IMR-90 (cell line): Measurements from ENCODE around the gene CCR9. TPM values are rescaled to one million over a fixed set of nuclear protein-coding genes. Genes with fewer than 3 reads are reported as not detected.

Experiments used
- ATAC-seq: fragments of 200-7000 bp; cut with Tn5 transposase; 2 replicates; pipeline ENCODE4 v1.9.1; 2020; ENCODE audit warnings: low read depth, mild to moderate bottlenecking, moderate library complexity
- BruUV-seq: library from RNA; stranded (reverse); fragments of 400-500 nt; replicated peaks from 2 replicates; lab custom pipeline; 2021; lab: Mats Ljungman, UMichigan
- CTCF ChIA-PET: fragments of 300-600 bp; formaldehyde crosslinking; extraction: SDS; loops from one replicate; lab custom pipeline; 2021; ENCODE audit warnings: antibody characterized with exemption; lab: Yijun Ruan, JAX
- POLR2A ChIA-PET: fragments of 300-600 bp; sonication (Branson Sonifier 250); formaldehyde crosslinking; loops from one replicate; lab custom pipeline; 2022; ENCODE audit warnings: antibody characterized with exemption; ENCODE audit not compliant: unreplicated experiment; lab: Charles Lee
- DNase-seq: peaks from one replicate; pipeline ENCODE4 v3.0.0; 2013
- H2AFZ ChIP-seq: replicated peaks from 2 replicates; pipeline ENCODE3; 2013; ENCODE audit warnings: low read length, mild to moderate bottlenecking; ENCODE audit not compliant: poor library complexity
- H2AK5ac ChIP-seq: 2 replicates; pipeline ENCODE4 v1.6.1; 2013; ENCODE audit warnings: low read depth, low read length, inconsistent platforms
- H2AK9ac ChIP-seq: replicated peaks from 2 replicates; pipeline ENCODE3; 2013; ENCODE audit warnings: mild to moderate bottlenecking, low read depth, low read length, moderate library complexity; ENCODE audit not compliant: poor library complexity
- H2BK120ac ChIP-seq: 2 replicates; pipeline ENCODE4 v1.6.1; 2013; ENCODE audit warnings: low read depth, low read length, inconsistent platforms
- H2BK15ac ChIP-seq: 3 replicates; pipeline ENCODE4 v1.6.1; 2013; ENCODE audit warnings: low read depth, low read length, inconsistent platforms
- H2BK20ac ChIP-seq: 2 replicates; pipeline ENCODE4 v1.6.1; 2013; ENCODE audit warnings: low read depth, mild to moderate bottlenecking, inconsistent platforms, low read length, moderate library complexity
- H2BK5ac ChIP-seq: 2 replicates; pipeline ENCODE4 v1.6.1; 2013; ENCODE audit warnings: mild to moderate bottlenecking, low read depth, low read length, inconsistent platforms; ENCODE audit not compliant: poor library complexity, severe bottlenecking
- H3K14ac ChIP-seq: replicated peaks from 2 replicates; pipeline ENCODE4 v1.6.1; 2013; ENCODE audit warnings: low read depth, low read length, inconsistent platforms
- H3K18ac ChIP-seq: 2 replicates; pipeline ENCODE4 v1.6.1; 2013; ENCODE audit warnings: low read depth, low read length, control low read depth
- H3K23ac ChIP-seq: 2 replicates; pipeline ENCODE4 v1.6.1; 2013; ENCODE audit warnings: low read depth, low read length, inconsistent platforms
- H3K27ac ChIP-seq: 2 replicates; pipeline ENCODE4 v1.5.1; 2013; ENCODE audit warnings: mild to moderate bottlenecking, control low read depth, low read length; ENCODE audit not compliant: insufficient read depth
- H3K27me3 ChIP-seq: 2 replicates; pipeline ENCODE4 v1.6.1; 2013; ENCODE audit warnings: low read length; ENCODE audit not compliant: control insufficient read depth, insufficient read depth
- H3K36me3 ChIP-seq: 2 replicates; pipeline ENCODE4 v1.6.1; 2013; ENCODE audit warnings: low read length, mixed read lengths; ENCODE audit not compliant: control insufficient read depth, insufficient read depth
- H3K4ac ChIP-seq: 2 replicates; pipeline ENCODE4 v1.6.1; 2013; ENCODE audit warnings: low read depth, low read length, inconsistent platforms
- H3K4me1 ChIP-seq: 2 replicates; pipeline ENCODE4 v1.6.1; 2013; ENCODE audit warnings: low read length, mixed read lengths; ENCODE audit not compliant: control insufficient read depth, insufficient read depth
- H3K4me2 ChIP-seq: 2 replicates; pipeline ENCODE4 v1.6.1; 2013; ENCODE audit warnings: low read depth, mild to moderate bottlenecking, control low read depth, low read length, moderate library complexity
- H3K4me3 ChIP-seq: 2 replicates; pipeline ENCODE4 v1.5.1; 2013; ENCODE audit warnings: low read depth, mild to moderate bottlenecking, control low read depth, low read length, moderate library complexity; ENCODE audit not compliant: insufficient read depth
- H3K56ac ChIP-seq: 2 replicates; pipeline ENCODE4 v1.6.1; 2013; ENCODE audit warnings: low read length, inconsistent platforms; ENCODE audit not compliant: insufficient read depth; ENCODE audit errors: extremely low read depth
- H3K79me1 ChIP-seq, 2 experiments: 2 replicates each; pipeline ENCODE4 v1.6.1; 2013; ENCODE audit warnings: low read length in 2 of 2, inconsistent platforms in 1 of 2, low read depth in 1 of 2
- H3K9ac ChIP-seq: 2 replicates; pipeline ENCODE4 v1.6.1; 2013; ENCODE audit warnings: low read depth, low read length, control low read depth
- H3K9me1 ChIP-seq: 2 replicates; pipeline ENCODE4 v1.6.1; 2013; ENCODE audit warnings: low read length, inconsistent platforms; ENCODE audit not compliant: insufficient read depth
- H3K9me3 ChIP-seq: 2 replicates; pipeline ENCODE4 v1.6.1; 2013; ENCODE audit warnings: low read length; ENCODE audit not compliant: control insufficient read depth, insufficient read depth
- H4K20me1 ChIP-seq: 2 replicates; pipeline ENCODE4 v1.6.1; 2013; ENCODE audit warnings: low read length, inconsistent platforms; ENCODE audit not compliant: insufficient read depth
- H4K5ac ChIP-seq: 2 replicates; pipeline ENCODE4 v1.6.1; 2013; ENCODE audit warnings: mild to moderate bottlenecking, low read depth, low read length, control low read depth
- H4K8ac ChIP-seq, 2 experiments: 2 replicates each; pipeline ENCODE4 v1.6.1; 2013; ENCODE audit warnings: low read depth in 2 of 2, low read length in 2 of 2, control low read depth in 1 of 2, inconsistent platforms in 1 of 2
- H4K91ac ChIP-seq: 2 replicates; pipeline ENCODE4 v1.6.1; 2013; ENCODE audit warnings: low read depth, low read length, inconsistent platforms; ENCODE audit not compliant: insufficient read depth
- BHLHE40 ChIP-seq: fragments of 150-350 bp; IDR thresholded peaks from 2 replicates; pipeline ENCODE4 v1.6.1; 2016; ENCODE audit warnings: mild to moderate bottlenecking, low read depth, low read length
- CEBPB ChIP-seq: IDR thresholded peaks from 2 replicates; pipeline ENCODE4 v1.6.1; 2012; ENCODE audit warnings: low read depth, low read length, improper control_type of control experiment
- CHD1 ChIP-seq: IDR thresholded peaks from 2 replicates; pipeline ENCODE4 v1.6.1; 2012; ENCODE audit warnings: low read depth, low read length, improper control_type of control experiment
- FOS ChIP-seq: fragments of 150-350 bp; IDR thresholded peaks from 2 replicates; pipeline ENCODE4 v1.6.1; 2016; ENCODE audit warnings: low read depth, low read length
- MAFK ChIP-seq: IDR thresholded peaks from 2 replicates; pipeline ENCODE4 v1.6.1; 2012; ENCODE audit warnings: low read depth, low read length, improper control_type of control experiment
- MAZ ChIP-seq: IDR thresholded peaks from 2 replicates; pipeline ENCODE4 v1.6.1; 2012; ENCODE audit warnings: low read depth, mild to moderate bottlenecking, low read length, improper control_type of control experiment, moderate library complexity, borderline replicate concordance
- MXI1 ChIP-seq: IDR thresholded peaks from 2 replicates; pipeline ENCODE4 v1.6.1; 2012; ENCODE audit warnings: low read depth, mild to moderate bottlenecking, low read length, moderate library complexity, borderline replicate concordance
- NFE2L2 ChIP-seq: fragments of 150-350 bp; IDR thresholded peaks from 2 replicates; pipeline ENCODE4 v1.6.1; 2016; ENCODE audit warnings: low read depth, mild to moderate bottlenecking, low read length
- POLR2A ChIP-seq: IDR thresholded peaks from 2 replicates; pipeline ENCODE4 v1.6.1; 2012; ENCODE audit warnings: mild to moderate bottlenecking, low read depth, low read length
- RAD21 ChIP-seq: IDR thresholded peaks from 2 replicates; pipeline ENCODE4 v1.6.1; 2012; ENCODE audit warnings: low read length, improper control_type of control experiment
- RCOR1 ChIP-seq: IDR thresholded peaks from 2 replicates; pipeline ENCODE4 v1.6.1; 2012; ENCODE audit warnings: mild to moderate bottlenecking, low read length, improper control_type of control experiment; ENCODE audit not compliant: insufficient replicate concordance
- RFX5 ChIP-seq: IDR thresholded peaks from 2 replicates; pipeline ENCODE4 v1.8.0; 2012; ENCODE audit warnings: low read depth, mild to moderate bottlenecking, low read length, moderate library complexity
- SMC3 ChIP-seq: fragments of 150-350 bp; IDR thresholded peaks from 2 replicates; pipeline ENCODE4 v1.6.1; 2016; ENCODE audit warnings: low read depth, mild to moderate bottlenecking, antibody characterized with exemption, low read length, moderate library complexity
- WGBS, 2 experiments: methylation state at CpG; one replicate each; pipeline versions ENCODE4 v1.1.5 to v1.1.7; 2013; ENCODE audit warnings: missing lambda C conversion rate in 2 of 2; ENCODE audit not compliant: insufficient read length in 1 of 2; ENCODE audit errors: extremely low coverage in 2 of 2; 5-methylcytosine and 5-hydroxymethylcytosine counted together
- dilution Hi-C: fragments of 300-500 bp; cut with HindIII; formaldehyde crosslinking; loops from one replicate; pipeline ENCODE4 v1.14.3; 2018; ENCODE audit warnings: low sequenced_read_pairs; ENCODE audit not compliant: unreplicated experiment
- in situ Hi-C: fragments of 300-500 bp; cut with MboI; formaldehyde crosslinking; loops from 3 replicates; pipeline ENCODE4 v1.14.3; 2019; ENCODE audit warnings: low sequenced_read_pairs, inconsistent platforms, mixed read lengths
- intact Hi-C: fragments of 100-400 bp; cut with micrococcal nuclease; formaldehyde crosslinking; loops from 2 replicates; pipeline ENCODE4 v1.10.0; 2022
- polyA plus RNA-seq, 3 experiments: library from polyadenylated mRNA; depleted of rRNA; stranded (reverse); fragments of >200 nt; gene quantifications; 2 replicates each; pipeline ENCODE4 v1.2.3, GENCODE V29; 2012; ENCODE audit warnings: low replicate concordance in 1 of 3
- total RNA-seq: library from RNA; depleted of rRNA; stranded (reverse); fragments of >200 nt; gene quantifications from 2 replicates; pipeline ENCODE4 v1.2.3, GENCODE V29; 2012
- TF ChIP-seq, protein P1 (sequence below): conservative IDR thresholded peaks from 2 replicates; pipeline ENCODE4 v1.5.1; 2012; ENCODE audit warnings: mild to moderate bottlenecking, low read depth, low read length, improper control_type of control experiment
- TF ChIP-seq, protein P2 (sequence below): fragments of 150-350 bp; IDR thresholded peaks from 2 replicates; pipeline ENCODE4 v1.6.1; 2017; ENCODE audit warnings: mild to moderate bottlenecking, antibody characterized with exemption, low read length, low read depth
- TF ChIP-seq, protein P3 (sequence below): fragments of 150-350 bp; IDR thresholded peaks from 2 replicates; pipeline ENCODE4 v1.6.1; 2016; ENCODE audit warnings: low read depth, mild to moderate bottlenecking, low read length, moderate library complexity, borderline replicate concordance

Gene CCR9
- total and polyA plus RNA-seq, 2 of the 4 experiments (the other 2 are of a cell fraction), result not detected

DNA sequence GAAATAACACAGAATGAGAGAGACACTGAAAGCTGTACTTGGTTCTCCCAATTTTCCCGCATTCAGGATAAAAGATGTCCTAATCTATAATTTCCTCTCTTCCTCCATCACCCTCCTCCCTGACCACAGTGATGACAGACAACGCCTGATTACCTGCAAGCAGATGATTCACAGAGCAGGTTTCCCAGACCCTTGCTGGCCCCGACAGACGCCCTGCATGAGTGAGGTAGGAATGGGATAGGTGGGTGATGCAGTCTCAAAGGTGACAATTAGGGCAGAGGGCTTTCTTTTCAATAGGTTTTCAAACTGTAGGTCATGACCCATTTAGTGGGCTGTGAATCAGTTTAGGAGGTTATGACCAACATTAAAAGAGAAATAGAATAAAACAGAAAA, 51.7 kb downstream of the CCR9 start:
- POLR2A ChIA-PET, result no interaction called here
- H4K20me1 ChIP-seq, result no peaks in the 10 kb centered on the region
- H2AFZ ChIP-seq, result no peak overlapping the region
- no peak overlapping the region for H4K91ac ChIP-seq
- TF ChIP-seq MAZ (no peak), SMC3 (no peak), POLR2A (no peak), RFX5 (no peak), MAFK (no peak), CEBPB (no peak), MXI1 (no peak), CHD1 (no peak), FOS (no peak), RAD21 (no peak), RCOR1 (no peak), NFE2L2 (no peak), BHLHE40 (no peak)
- TF ChIP-seq, protein P1, sequence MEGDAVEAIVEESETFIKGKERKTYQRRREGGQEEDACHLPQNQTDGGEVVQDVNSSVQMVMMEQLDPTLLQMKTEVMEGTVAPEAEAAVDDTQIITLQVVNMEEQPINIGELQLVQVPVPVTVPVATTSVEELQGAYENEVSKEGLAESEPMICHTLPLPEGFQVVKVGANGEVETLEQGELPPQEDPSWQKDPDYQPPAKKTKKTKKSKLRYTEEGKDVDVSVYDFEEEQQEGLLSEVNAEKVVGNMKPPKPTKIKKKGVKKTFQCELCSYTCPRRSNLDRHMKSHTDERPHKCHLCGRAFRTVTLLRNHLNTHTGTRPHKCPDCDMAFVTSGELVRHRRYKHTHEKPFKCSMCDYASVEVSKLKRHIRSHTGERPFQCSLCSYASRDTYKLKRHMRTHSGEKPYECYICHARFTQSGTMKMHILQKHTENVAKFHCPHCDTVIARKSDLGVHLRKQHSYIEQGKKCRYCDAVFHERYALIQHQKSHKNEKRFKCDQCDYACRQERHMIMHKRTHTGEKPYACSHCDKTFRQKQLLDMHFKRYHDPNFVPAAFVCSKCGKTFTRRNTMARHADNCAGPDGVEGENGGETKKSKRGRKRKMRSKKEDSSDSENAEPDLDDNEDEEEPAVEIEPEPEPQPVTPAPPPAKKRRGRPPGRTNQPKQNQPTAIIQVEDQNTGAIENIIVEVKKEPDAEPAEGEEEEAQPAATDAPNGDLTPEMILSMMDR, result no peak
- TF ChIP-seq, protein P2, sequence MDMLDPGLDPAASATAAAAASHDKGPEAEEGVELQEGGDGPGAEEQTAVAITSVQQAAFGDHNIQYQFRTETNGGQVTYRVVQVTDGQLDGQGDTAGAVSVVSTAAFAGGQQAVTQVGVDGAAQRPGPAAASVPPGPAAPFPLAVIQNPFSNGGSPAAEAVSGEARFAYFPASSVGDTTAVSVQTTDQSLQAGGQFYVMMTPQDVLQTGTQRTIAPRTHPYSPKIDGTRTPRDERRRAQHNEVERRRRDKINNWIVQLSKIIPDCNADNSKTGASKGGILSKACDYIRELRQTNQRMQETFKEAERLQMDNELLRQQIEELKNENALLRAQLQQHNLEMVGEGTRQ, result no peak
- TF ChIP-seq, protein P3, sequence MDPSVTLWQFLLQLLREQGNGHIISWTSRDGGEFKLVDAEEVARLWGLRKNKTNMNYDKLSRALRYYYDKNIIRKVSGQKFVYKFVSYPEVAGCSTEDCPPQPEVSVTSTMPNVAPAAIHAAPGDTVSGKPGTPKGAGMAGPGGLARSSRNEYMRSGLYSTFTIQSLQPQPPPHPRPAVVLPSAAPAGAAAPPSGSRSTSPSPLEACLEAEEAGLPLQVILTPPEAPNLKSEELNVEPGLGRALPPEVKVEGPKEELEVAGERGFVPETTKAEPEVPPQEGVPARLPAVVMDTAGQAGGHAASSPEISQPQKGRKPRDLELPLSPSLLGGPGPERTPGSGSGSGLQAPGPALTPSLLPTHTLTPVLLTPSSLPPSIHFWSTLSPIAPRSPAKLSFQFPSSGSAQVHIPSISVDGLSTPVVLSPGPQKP, result no peak
- peaks cover 4% of the 10 kb centered on the region; the same call in 1 of the 2 replicates for H3K9me3 ChIP-seq
- no peak overlapping the region for H3K4me2 ChIP-seq
- no peak overlapping the region for H4K8ac ChIP-seq
- no peak overlapping the region for H2AK5ac ChIP-seq
- no peak overlapping the region for H3K14ac ChIP-seq
- H4K5ac ChIP-seq, result no peak overlapping the region
- intact Hi-C loops, result loop anchor here (1.0 to 2.0 kb wide), 2 partner anchors 141 to 441 kb away; no protein-coding TSS in a partner anchor
- BruUV-seq, result no TSS peak
- H2BK20ac ChIP-seq, result no peak overlapping the region
- CTCF ChIA-PET, result interaction anchor here (0.6 to 4.0 kb wide), 13 partner anchors 8 to 433 kb away, joined by 3 to 84 read pairs (median 4); partner anchors contain the start of gene CCR5
- peaks cover 12% of the 10 kb centered on the region; the same call in 1 of the 2 replicates for H3K9me1 ChIP-seq
- H3K27me3 ChIP-seq, result no peaks in the 10 kb centered on the region
- H3K56ac ChIP-seq, result no peak overlapping the region
- H3K23ac ChIP-seq, result no peak overlapping the region
- H2BK15ac ChIP-seq, result no peak overlapping the region
- ATAC-seq (no peak), DNase-seq (no peak)
- dilution Hi-C loops, result no loop called here
- no CpG with 5 or more reads among the region's 4 CpGs for WGBS, 2 experiments
- in situ Hi-C loops, result no loop called here
- H2AK9ac ChIP-seq, result no peak overlapping the region
- no peak overlapping the region for H3K27ac ChIP-seq
- H2BK5ac ChIP-seq, result no peak overlapping the region
- H3K4me3 ChIP-seq, result no peak overlapping the region
- H3K9ac ChIP-seq, result no peak overlapping the region
- H3K36me3 ChIP-seq, result peaks cover 14% of the 10 kb centered on the region
- peaks cover 2% of the 10 kb centered on the region for H3K4me1 ChIP-seq
- H3K79me1 ChIP-seq, result no peaks in the 10 kb centered on the region
- H3K18ac ChIP-seq, result no peak overlapping the region
- H3K4ac ChIP-seq, result no peak overlapping the region
- no peak overlapping the region for H2BK120ac ChIP-seq
